Prostate gland (tissue), 2 donors: ENCODE measurements around the gene HSBP1L1. TPM values are rescaled to one million over a fixed set of nuclear protein-coding genes. Genes with fewer than 3 reads are reported as not detected.

Source experiments
- DNase-seq: peaks from one replicate; pipeline ENCODE4 v3.0.0-alpha.2; 2019; ENCODE audit warnings: low spot score
- H3K27ac ChIP-seq, 2 donors: fragments of 200-600 bp; sonication (generic); 2 replicates each; pipeline ENCODE4 v1.5.1; 2017 to 2019
- H3K27me3 ChIP-seq: fragments of 200-600 bp; sonication (generic); replicated peaks from 2 replicates; pipeline ENCODE4 v1.5.1; 2019; ENCODE audit not compliant: insufficient read depth
- H3K36me3 ChIP-seq, 2 donors: fragments of 200-600 bp; sonication (generic); 1 replicate in 1 of 2; 2 replicates in 1 of 2; pipeline versions ENCODE4 v1.5.1 to v1.8.1; 2017 to 2019
- H3K4me1 ChIP-seq: fragments of 200-600 bp; sonication (generic); replicated peaks from 2 replicates; pipeline ENCODE4 v1.5.1; 2019
- H3K4me3 ChIP-seq, 2 donors: fragments of 200-600 bp; sonication (generic); 2 replicates each; pipeline ENCODE4 v1.5.1; 2017 to 2019
- H3K9me3 ChIP-seq: fragments of 200-600 bp; sonication (generic); 2 replicates; pipeline ENCODE4 v1.5.1; 2017
- POLR2A ChIP-seq: fragments of 450-650 bp; IDR thresholded peaks from one replicate; pipeline ENCODE4 v1.6.1; 2016; ENCODE audit warnings: antibody characterized with exemption, mild to moderate bottlenecking
- POLR2AphosphoS5 ChIP-seq: sonication (generic); formaldehyde crosslinking; IDR thresholded peaks from one replicate; pipeline ENCODE4 v1.6.1; 2017; ENCODE audit warnings: antibody characterized with exemption
- WGBS: methylation state at CpG from one replicate; pipeline ENCODE4 v1.1.5; 2018; 5-methylcytosine and 5-hydroxymethylcytosine counted together
- intact Hi-C: fragments of 100-400 bp; cut with DNase I; formaldehyde crosslinking; loops from one replicate; pipeline ENCODE4 v1.14.2; 2022
- total RNA-seq, 2 donors: library from RNA; depleted of rRNA; stranded (reverse); fragments of >200 nt; gene quantifications; one replicate each; pipeline ENCODE4 v1.1.0, GENCODE V29; 2016
- TF ChIP-seq, protein P1 (sequence below), 4 experiments: fragments of 200-600 bp in 2 of 4; fragments of 450-650 bp in 2 of 4; sonication (generic) in 2 of 4; IDR thresholded peaks; 1 replicate in 3 of 4; 2 replicates in 1 of 4; pipeline ENCODE4 v1.5.1; 2016 to 2019; ENCODE audit warnings: antibody characterized with exemption in 4 of 4, mild to moderate bottlenecking in 2 of 4, moderate library complexity in 2 of 4

HSBP1L1 gene
- total RNA-seq, 2 donors from 2014 or later, result 20.4 to 66.9 TPM

DNA sequence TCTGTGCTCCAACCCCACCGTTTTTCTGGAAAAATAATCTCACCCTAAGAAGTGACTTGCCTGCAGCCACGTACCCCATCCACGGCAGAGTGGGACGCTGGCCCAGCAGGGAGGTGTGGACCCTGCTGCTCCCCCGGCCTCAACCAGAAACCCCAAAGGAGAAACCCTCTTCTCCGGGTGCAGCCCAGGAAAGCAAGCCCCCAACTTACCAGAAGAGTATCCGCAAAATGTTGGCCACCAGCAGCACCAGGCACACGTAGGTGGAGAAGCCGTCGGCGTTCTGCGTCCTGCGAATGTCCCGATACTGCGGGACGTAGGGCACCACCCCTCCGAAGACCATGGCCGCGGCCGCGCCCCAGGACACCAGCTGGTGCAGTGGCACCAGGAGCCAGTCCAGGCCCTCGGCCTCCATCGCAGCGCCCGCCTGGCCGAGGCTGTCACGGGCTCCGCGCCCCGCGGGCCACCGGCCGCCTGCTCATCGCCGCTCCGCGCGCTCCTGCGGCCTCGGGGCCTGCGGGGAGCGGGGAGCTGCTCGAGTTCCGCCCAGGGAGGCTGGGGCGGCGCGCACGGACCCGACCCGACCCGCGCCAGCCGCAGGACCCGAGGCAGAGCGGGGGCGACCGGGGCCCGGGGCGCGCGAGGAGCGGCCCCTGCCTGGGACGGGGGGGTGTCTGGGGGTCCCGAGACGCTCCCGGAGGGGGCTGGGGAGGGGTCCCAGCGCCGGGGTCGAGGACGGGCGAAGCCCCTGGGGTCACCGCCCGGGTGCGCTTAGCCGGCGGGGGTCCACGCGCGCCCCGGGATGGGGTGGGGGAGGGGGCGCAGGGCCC lies 13.7 kb upstream of the HSBP1L1 start:
- intact Hi-C loops, result loop anchor here (5.0 kb wide), 1 partner anchor 82 kb away; the partner anchor contains the start of gene RBFA
- Histone ChIP-seq H3K4me1 (peaks cover 10% of the 10 kb centered on the region), H3K4me3 (peak overlapping the region; percentile 90 to 97), H3K27me3 (no peaks in the 10 kb centered on the region), H3K9me3 (no peaks in the 10 kb centered on the region), H3K36me3 (no peaks in the 10 kb centered on the region), H3K27ac (peak overlapping the region; percentile 74 to 80)
- WGBS, result 2% methylated on average over 48 of the region's 81 CpGs
- peak; percentile 53 for TF ChIP-seq POLR2A
- TF ChIP-seq, protein P1, sequence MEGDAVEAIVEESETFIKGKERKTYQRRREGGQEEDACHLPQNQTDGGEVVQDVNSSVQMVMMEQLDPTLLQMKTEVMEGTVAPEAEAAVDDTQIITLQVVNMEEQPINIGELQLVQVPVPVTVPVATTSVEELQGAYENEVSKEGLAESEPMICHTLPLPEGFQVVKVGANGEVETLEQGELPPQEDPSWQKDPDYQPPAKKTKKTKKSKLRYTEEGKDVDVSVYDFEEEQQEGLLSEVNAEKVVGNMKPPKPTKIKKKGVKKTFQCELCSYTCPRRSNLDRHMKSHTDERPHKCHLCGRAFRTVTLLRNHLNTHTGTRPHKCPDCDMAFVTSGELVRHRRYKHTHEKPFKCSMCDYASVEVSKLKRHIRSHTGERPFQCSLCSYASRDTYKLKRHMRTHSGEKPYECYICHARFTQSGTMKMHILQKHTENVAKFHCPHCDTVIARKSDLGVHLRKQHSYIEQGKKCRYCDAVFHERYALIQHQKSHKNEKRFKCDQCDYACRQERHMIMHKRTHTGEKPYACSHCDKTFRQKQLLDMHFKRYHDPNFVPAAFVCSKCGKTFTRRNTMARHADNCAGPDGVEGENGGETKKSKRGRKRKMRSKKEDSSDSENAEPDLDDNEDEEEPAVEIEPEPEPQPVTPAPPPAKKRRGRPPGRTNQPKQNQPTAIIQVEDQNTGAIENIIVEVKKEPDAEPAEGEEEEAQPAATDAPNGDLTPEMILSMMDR (IDR thresholded peaks at IDR 0.05), result no peak
- DNase-seq, result no peak

DNA sequence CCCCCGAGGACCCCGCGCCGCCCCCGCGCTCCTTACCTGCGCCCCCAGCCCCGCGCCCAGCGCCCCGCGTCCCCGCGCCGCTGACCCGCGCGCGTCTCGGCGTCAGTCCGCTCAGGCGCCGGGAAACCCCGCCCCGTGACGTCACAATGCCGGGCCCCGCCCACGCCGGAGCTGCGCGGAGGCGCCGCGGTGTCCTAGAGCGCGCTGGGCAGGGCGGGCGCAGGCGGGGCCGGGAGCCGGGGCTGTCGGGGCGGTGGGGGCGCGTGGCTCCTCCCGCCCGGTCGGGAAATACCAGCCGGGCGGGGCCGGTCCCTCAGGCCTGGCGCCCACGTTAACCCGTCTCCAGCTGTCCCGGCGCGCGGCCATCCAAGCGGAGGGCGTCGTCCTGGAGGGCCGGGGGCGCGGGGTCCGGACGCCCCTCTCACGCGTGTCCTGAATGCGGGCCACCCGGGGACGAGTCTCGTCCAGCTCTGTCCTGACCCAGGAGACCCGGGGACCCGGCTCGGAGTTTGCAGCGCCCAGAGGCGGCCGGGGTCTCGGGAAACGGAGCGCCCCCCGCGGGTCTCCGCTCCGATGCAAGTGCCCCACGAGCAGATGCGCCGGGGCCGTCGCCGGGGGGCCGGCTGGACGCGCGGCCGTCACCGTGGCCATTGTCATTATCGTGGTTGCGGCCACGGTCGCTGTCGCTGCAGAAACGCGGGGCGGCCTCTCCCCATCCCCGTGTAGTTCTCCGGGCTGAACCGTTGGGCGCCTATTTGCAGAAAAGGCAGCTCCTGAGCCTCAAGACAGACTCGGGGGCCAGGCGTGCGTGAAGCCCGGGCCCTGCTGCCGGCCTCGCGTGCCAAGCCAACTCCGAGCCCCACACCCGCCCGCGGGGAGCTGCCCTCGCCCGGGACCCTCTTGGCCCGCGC lies 12.6 kb upstream of the HSBP1L1 start, which contains the start of gene SLC66A2:
TSS of gene SLC66A2 (minus strand) at position 109 of the 911 bp plus-strand sequence. CDS start 727 bp downstream, outside the sequence.
- peak; percentile 88 for DNase-seq
- intact Hi-C loops, result loop anchor here (5.0 kb wide), 1 partner anchor 81 kb away; the partner anchor contains the start of gene RBFA
- Histone ChIP-seq H3K9me3 (no peaks in the 10 kb centered on the region), H3K27ac (peak within 1 kb of the TSS; percentile 74 to 80), H3K36me3 (no peaks in the 10 kb centered on the region), H3K27me3 (no peaks in the 10 kb centered on the region), H3K4me3 (peak within 1 kb of the TSS; percentile 90 to 97), H3K4me1 (peaks cover 10% of the 10 kb centered on the region)
- TF ChIP-seq POLR2A, result peak; percentile 81
- TF ChIP-seq, protein P1 (IDR thresholded peaks at IDR 0.05), result no peak
- WGBS, result under 1% methylated on average over 45 of the region's 126 CpGs

DNA sequence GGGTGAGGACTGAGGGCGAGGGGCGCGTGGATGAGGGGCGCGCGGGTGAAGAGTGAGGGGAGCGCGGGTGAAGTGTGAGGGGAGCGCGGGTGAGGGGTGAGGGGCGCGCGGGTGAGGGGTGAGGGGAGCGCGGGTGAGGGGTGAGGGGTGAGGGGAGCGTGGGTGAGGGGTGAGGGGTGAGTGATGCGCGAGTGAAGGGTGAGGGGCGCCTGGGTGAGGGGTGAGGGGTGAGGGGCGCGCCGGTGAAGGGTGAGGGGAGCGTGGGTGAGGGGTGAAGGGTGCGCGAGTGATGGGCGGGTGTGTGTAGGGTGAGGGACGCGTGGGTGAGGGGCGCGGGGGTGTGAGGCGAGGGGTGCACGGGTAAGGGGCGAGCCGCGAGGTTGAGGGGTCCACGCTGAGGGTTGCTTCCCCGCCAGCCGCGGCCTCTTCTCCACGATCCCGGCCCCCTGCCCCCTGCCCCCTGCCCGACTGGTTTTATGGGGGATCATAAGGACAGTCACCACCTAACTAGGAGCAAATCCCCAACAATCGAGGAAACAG lies 11.9 kb upstream of the HSBP1L1 start:
- H3K27me3 ChIP-seq, result no peaks in the 10 kb centered on the region
- WGBS, result 37% methylated on average over 43 of the region's 43 CpGs

DNA sequence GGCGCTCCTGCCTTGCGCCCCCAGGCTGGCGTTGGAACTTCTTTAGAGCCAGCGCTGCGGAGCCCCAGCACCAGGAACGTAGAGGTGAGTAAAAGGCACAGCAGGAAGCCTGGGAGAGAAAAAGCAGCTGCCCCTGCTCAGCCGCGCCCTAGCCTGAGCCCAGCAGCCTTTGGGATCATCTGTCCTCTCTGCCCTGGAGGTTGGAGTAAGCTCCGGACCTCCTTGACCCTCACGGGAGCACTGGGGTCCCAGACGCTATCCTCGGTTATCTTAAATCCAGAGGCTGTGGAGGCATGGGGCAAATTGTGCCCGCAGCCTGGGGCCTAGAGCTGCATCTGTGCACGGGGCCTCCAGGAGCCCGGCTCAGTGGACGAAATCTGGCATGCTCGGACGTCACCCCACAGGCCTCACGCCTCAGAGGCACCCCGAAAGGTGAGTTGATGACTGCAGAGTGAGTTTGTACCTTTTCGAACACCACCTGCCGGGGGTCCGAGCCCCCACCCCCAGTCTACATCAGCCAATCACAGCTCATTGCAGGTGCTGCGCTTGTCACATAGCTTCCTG lies 11.4 kb upstream of the HSBP1L1 start:
- intact Hi-C loops, result loop anchor here (5.0 kb wide), 1 partner anchor 79 kb away; the partner anchor contains the start of gene RBFA
- 90% methylated on average over 22 of the region's 24 CpGs for WGBS
- TF ChIP-seq POLR2AphosphoS5 (no peak), POLR2A (no peak)
- no peaks in the 10 kb centered on the region for H3K27me3 ChIP-seq
- H3K27ac ChIP-seq, result no peak overlapping the region
- H3K9me3 ChIP-seq, result no peaks in the 10 kb centered on the region
- DNase-seq, result no peak
- H3K4me3 ChIP-seq, result no peak overlapping the region
- no peaks in the 10 kb centered on the region for H3K36me3 ChIP-seq
- peaks cover 5% of the 10 kb centered on the region for H3K4me1 ChIP-seq

More for the DNA sequence above, 11.9 kb upstream of the HSBP1L1 start:
- DNase-seq, result no peak
- intact Hi-C loops, result loop anchor here (5.0 kb wide), 1 partner anchor 80 kb away; the partner anchor contains the start of gene RBFA
- Histone ChIP-seq H3K4me3 (peak overlapping the region; percentile 90 to 97), H3K4me1 (peaks cover 10% of the 10 kb centered on the region), H3K9me3 (no peaks in the 10 kb centered on the region), H3K27ac (no peak overlapping the region), H3K36me3 (no peaks in the 10 kb centered on the region)
- TF ChIP-seq POLR2A, result no peak
- TF ChIP-seq, protein P1 (IDR thresholded peaks at IDR 0.05), result no peak
- no peak for TF ChIP-seq POLR2AphosphoS5
